NCI-H2227 treated with DMSO at 0.1 percent for 48 hours (cell line): ENCODE data around the gene CHML.

ENCODE experiments used
- DNase-seq: peaks from one replicate; lab custom pipeline; 2025; lab: John Stamatoyannopoulos, UW

The CHML gene

DNA sequence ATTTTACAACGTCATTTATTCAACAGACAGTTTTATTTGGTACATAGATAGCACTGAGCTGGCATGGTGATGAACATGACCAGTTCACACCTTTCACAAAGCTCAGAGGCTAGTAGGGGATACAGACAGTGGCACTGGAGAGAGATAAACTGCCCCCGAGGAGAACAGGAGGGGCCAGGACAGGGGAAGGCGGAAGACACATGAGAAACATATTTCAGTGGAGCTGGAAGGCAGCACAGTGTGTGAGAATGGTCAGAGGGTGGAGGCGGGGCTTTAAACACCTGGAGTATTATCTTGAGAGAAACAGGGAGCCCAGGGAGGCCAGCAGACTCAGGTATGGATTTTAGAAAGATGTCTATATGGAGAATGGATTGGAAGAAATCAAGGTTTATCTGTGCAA lies 49.5 kb downstream of the CHML start:
- no peak for DNase-seq
